Mesothelial cell of epicardium (in vitro differentiated cells): Measurements from ENCODE around the gene SMARCC1. TPM values are rescaled to one million over a fixed set of nuclear protein-coding genes. Genes with fewer than 3 reads are reported as not detected.
A peak's percentile ranks its signal among the peaks of the same experiment; 100 is the strongest.
"Not testable (repeated sequence)": the region's sequence is repeated elsewhere in the genome, so short reads cannot be mapped to it uniquely, and the experiment has no call there.

Experiments used
- DNase-seq, 2 experiments: peaks; one replicate each; pipeline ENCODE4 v3.0.0; 2021; ENCODE audit warnings: low spot score in 2 of 2; ENCODE audit not compliant: unreplicated experiment in 2 of 2
- H3K27ac Mint-ChIP-seq: 2 replicates; pipeline ENCODE4 v1.8.0; 2021; ENCODE audit warnings: mixed read lengths
- H3K27me3 Mint-ChIP-seq: 2 replicates; pipeline ENCODE4 v1.8.0; 2021; ENCODE audit warnings: low read depth, mixed read lengths
- H3K36me3 Mint-ChIP-seq: 2 replicates; pipeline ENCODE4 v1.8.0; 2021; ENCODE audit warnings: mixed read lengths
- H3K4me1 Mint-ChIP-seq: 2 replicates; pipeline ENCODE4 v1.8.0; 2021; ENCODE audit warnings: mixed read lengths
- H3K4me3 Mint-ChIP-seq: 2 replicates; pipeline ENCODE4 v1.8.0; 2021; ENCODE audit warnings: mild to moderate bottlenecking, moderate library complexity, mixed read lengths
- H3K9me3 Mint-ChIP-seq: 2 replicates; pipeline ENCODE4 v1.8.0; 2021; ENCODE audit warnings: mixed read lengths
- total RNA-seq: library from RNA; stranded (reverse); gene quantifications from 3 replicates; pipeline ENCODE4 v1.2.1, GENCODE V29; 2021
- TF ChIP-seq, protein P1 (sequence below): fragments of 200-600 bp; sonication (generic); IDR thresholded peaks from one replicate; pipeline ENCODE4 v1.5.0; 2021; ENCODE audit warnings: antibody characterized with exemption; ENCODE audit not compliant: unreplicated experiment

SMARCC1 gene
- total RNA-seq, 1 donor from 2014 or later = 215 TPM

DNA sequence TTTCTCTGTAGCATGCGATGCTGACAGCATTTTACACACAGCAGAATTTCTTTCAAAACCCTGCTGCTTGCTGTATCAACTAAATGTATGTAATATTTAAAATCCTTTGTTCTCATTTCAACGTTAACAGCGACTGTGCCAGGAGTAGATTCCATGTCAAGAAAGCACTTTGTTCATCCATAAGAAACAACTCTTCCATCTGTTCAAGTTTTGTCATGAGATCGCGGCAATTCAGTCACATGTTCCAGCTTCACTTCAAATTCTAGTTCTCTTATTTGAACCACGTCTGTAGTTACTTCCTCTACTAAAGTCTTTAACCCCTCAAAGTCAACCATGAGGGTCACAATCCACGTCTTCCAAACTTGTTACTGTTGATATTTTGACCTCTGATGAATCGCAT, 50.6 kb downstream of the SMARCC1 start:
- DNase-seq = no peak
- TF ChIP-seq, protein P1, sequence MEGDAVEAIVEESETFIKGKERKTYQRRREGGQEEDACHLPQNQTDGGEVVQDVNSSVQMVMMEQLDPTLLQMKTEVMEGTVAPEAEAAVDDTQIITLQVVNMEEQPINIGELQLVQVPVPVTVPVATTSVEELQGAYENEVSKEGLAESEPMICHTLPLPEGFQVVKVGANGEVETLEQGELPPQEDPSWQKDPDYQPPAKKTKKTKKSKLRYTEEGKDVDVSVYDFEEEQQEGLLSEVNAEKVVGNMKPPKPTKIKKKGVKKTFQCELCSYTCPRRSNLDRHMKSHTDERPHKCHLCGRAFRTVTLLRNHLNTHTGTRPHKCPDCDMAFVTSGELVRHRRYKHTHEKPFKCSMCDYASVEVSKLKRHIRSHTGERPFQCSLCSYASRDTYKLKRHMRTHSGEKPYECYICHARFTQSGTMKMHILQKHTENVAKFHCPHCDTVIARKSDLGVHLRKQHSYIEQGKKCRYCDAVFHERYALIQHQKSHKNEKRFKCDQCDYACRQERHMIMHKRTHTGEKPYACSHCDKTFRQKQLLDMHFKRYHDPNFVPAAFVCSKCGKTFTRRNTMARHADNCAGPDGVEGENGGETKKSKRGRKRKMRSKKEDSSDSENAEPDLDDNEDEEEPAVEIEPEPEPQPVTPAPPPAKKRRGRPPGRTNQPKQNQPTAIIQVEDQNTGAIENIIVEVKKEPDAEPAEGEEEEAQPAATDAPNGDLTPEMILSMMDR = no peak
- Mint-ChIP-seq H3K4me1 (no peaks in the 10 kb centered on the region), H3K27me3 (no peaks in the 10 kb centered on the region), H3K27ac (no peak overlapping the region), H3K36me3 (peaks cover 53% of the 10 kb centered on the region), H3K9me3 (peaks cover 12% of the 10 kb centered on the region), H3K4me3 (no peak overlapping the region)

DNA sequence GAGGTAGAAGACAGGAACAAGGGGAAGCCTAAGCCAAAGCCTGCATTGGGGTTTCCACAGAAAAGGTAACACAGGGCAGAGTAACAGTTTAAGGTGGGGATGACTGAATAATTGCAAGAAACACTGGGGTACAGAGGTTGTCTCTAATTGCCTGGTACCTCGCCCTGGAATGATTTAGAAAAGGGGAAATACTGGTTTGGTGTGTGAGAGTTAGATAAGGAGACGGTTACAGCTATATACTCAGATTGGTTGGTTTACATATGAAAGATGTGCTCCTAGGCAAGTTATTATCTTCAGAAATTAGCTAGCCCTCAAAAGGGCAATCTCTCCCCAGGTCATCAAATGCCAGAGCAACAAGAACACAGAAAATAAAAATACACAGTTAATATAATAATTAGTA, 58.8 kb downstream of the SMARCC1 start:
- H3K27ac Mint-ChIP-seq = peak overlapping the region; percentile 35
- H3K36me3 Mint-ChIP-seq = peaks cover 28% of the 10 kb centered on the region
- no peak for DNase-seq
- no peaks in the 10 kb centered on the region for H3K9me3 Mint-ChIP-seq
- no peaks in the 10 kb centered on the region for H3K27me3 Mint-ChIP-seq
- TF ChIP-seq, protein P1 = no peak
- H3K4me1 Mint-ChIP-seq = no peaks in the 10 kb centered on the region
- no peak overlapping the region for H3K4me3 Mint-ChIP-seq

DNA sequence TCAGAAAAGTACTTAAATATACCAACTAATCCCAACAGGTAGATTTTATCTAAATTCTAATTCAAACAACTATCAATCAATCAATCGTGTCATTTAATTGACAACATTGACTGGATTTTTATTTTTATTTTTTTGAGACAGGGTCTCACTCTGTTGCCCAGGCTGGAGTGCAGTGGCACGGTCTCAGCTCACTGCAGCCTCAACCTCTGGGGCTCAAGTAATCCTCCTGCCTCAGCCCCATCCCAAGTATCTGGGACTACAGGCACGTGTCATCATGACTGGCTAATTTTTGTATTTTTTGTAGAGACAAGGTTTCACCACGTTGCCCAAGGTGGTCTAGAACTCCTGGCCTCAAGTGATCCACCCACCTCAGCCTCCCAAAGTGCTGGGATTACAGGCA, 64.2 kb downstream of the SMARCC1 start:
- peaks cover 34% of the 10 kb centered on the region for H3K36me3 Mint-ChIP-seq
- not testable (repeated sequence) for H3K27me3 Mint-ChIP-seq, H3K9me3 Mint-ChIP-seq, DNase-seq, H3K4me1 Mint-ChIP-seq, H3K4me3 Mint-ChIP-seq, H3K27ac Mint-ChIP-seq

DNA sequence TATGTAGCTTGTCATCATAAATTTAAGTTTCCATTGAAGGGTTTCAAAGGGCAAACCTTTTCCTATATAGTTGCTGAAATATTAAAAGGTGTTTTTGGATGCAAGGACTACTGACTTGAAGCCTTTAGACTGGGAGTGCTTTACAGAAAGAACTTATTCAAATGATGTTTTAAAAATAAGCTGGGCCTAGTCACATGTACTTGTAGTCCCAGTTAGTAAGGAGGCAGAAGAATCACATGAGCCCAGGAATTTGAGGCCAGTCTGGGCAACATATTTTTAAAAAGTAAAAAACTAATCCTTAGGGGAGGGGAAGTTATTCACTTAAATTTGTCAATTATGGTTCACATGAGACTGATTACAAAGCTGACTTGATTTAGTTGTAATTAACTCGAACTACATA, 65.0 kb downstream of the SMARCC1 start:
- Mint-ChIP-seq H3K27ac (no peak overlapping the region), H3K4me1 (peaks cover 2% of the 10 kb centered on the region), H3K9me3 (no peaks in the 10 kb centered on the region), H3K36me3 (peaks cover 36% of the 10 kb centered on the region), H3K27me3 (no peaks in the 10 kb centered on the region), H3K4me3 (no peak overlapping the region)
- DNase-seq = no peak
- TF ChIP-seq, protein P1 = no peak

DNA sequence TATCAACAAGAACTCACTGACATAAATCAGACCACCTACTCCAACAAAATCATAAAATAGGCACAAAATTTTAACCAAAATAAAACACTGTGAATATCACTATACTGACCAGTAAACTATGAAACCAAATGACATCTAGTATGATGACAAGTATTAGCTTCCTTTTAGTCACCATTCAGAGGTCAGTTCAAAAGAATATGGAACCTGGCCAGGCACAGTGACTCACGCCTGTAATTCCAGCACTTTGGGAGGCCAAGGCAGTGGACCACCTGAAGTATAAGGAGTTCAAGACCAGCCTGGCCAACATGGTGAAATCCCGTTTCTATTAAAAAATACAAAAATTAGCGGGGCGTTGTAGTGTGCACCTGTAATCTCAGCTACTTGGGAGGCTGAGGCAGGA, 65.8 kb downstream of the SMARCC1 start:
- H3K9me3 Mint-ChIP-seq = no peaks in the 10 kb centered on the region
- H3K27ac Mint-ChIP-seq = no peak overlapping the region
- no peaks in the 10 kb centered on the region for H3K27me3 Mint-ChIP-seq
- TF ChIP-seq, protein P1 = no peak
- H3K4me1 Mint-ChIP-seq = peaks cover 4% of the 10 kb centered on the region
- DNase-seq = no peak
- H3K4me3 Mint-ChIP-seq = no peak overlapping the region
- peaks cover 39% of the 10 kb centered on the region for H3K36me3 Mint-ChIP-seq

DNA sequence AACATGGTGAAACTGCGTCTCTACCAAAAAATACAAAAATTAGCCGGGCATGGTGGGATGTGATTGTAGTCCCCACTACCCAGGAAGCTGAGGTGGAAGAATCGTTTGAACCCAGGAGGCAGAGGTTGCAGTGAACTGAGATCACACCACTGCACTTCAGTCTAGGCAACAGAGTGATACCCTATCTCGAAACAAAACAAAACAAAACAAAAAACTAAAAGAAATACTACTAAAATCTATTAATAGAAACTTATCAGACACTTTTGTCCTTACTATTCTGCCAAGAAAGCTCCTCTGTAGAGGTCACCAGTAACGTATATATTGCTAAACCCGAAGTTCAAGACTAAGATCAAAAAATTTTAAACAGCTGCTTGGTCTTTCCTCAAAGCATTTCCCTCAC, 67.1 kb downstream of the SMARCC1 start:
- peak overlapping the region; percentile 43 for H3K27ac Mint-ChIP-seq
- no peaks in the 10 kb centered on the region for H3K9me3 Mint-ChIP-seq
- no peak for DNase-seq
- H3K27me3 Mint-ChIP-seq = no peaks in the 10 kb centered on the region
- TF ChIP-seq, protein P1 = no peak
- H3K4me3 Mint-ChIP-seq = no peak overlapping the region
- peaks cover 7% of the 10 kb centered on the region for H3K4me1 Mint-ChIP-seq
- H3K36me3 Mint-ChIP-seq = peaks cover 44% of the 10 kb centered on the region
